IMR-90 (cell line): Measurements from ENCODE around the gene RAB28. TPM values are rescaled to one million over a fixed set of nuclear protein-coding genes. Genes with fewer than 3 reads are reported as not detected.
A peak's percentile ranks its signal among the peaks of the same experiment; 100 is the strongest.

Experiments used
- ATAC-seq: fragments of 200-7000 bp; cut with Tn5 transposase; 2 replicates; pipeline ENCODE4 v1.9.1; 2020; ENCODE audit warnings: low read depth, mild to moderate bottlenecking, moderate library complexity
- BruUV-seq: library from RNA; stranded (reverse); fragments of 400-500 nt; replicated peaks from 2 replicates; lab custom pipeline; 2021; lab: Mats Ljungman, UMichigan
- CTCF ChIA-PET: fragments of 300-600 bp; formaldehyde crosslinking; extraction: SDS; loops from one replicate; lab custom pipeline; 2021; ENCODE audit warnings: antibody characterized with exemption; lab: Yijun Ruan, JAX
- POLR2A ChIA-PET: fragments of 300-600 bp; sonication (Branson Sonifier 250); formaldehyde crosslinking; loops from one replicate; lab custom pipeline; 2022; ENCODE audit warnings: antibody characterized with exemption; ENCODE audit not compliant: unreplicated experiment; lab: Charles Lee
- DNase-seq: peaks from one replicate; pipeline ENCODE4 v3.0.0; 2013
- H2AFZ ChIP-seq: replicated peaks from 2 replicates; pipeline ENCODE3; 2013; ENCODE audit warnings: low read length, mild to moderate bottlenecking; ENCODE audit not compliant: poor library complexity
- H2AK5ac ChIP-seq: 2 replicates; pipeline ENCODE4 v1.6.1; 2013; ENCODE audit warnings: low read depth, low read length, inconsistent platforms
- H2AK9ac ChIP-seq: replicated peaks from 2 replicates; pipeline ENCODE3; 2013; ENCODE audit warnings: mild to moderate bottlenecking, low read depth, low read length, moderate library complexity; ENCODE audit not compliant: poor library complexity
- H2BK120ac ChIP-seq: 2 replicates; pipeline ENCODE4 v1.6.1; 2013; ENCODE audit warnings: low read depth, low read length, inconsistent platforms
- H2BK15ac ChIP-seq: 3 replicates; pipeline ENCODE4 v1.6.1; 2013; ENCODE audit warnings: low read depth, low read length, inconsistent platforms
- H2BK20ac ChIP-seq: 2 replicates; pipeline ENCODE4 v1.6.1; 2013; ENCODE audit warnings: low read depth, mild to moderate bottlenecking, inconsistent platforms, low read length, moderate library complexity
- H2BK5ac ChIP-seq: 2 replicates; pipeline ENCODE4 v1.6.1; 2013; ENCODE audit warnings: mild to moderate bottlenecking, low read depth, low read length, inconsistent platforms; ENCODE audit not compliant: poor library complexity, severe bottlenecking
- H3K14ac ChIP-seq: replicated peaks from 2 replicates; pipeline ENCODE4 v1.6.1; 2013; ENCODE audit warnings: low read depth, low read length, inconsistent platforms
- H3K18ac ChIP-seq: 2 replicates; pipeline ENCODE4 v1.6.1; 2013; ENCODE audit warnings: low read depth, low read length, control low read depth
- H3K23ac ChIP-seq: 2 replicates; pipeline ENCODE4 v1.6.1; 2013; ENCODE audit warnings: low read depth, low read length, inconsistent platforms
- H3K27ac ChIP-seq: 2 replicates; pipeline ENCODE4 v1.5.1; 2013; ENCODE audit warnings: mild to moderate bottlenecking, control low read depth, low read length; ENCODE audit not compliant: insufficient read depth
- H3K27me3 ChIP-seq: 2 replicates; pipeline ENCODE4 v1.6.1; 2013; ENCODE audit warnings: low read length; ENCODE audit not compliant: control insufficient read depth, insufficient read depth
- H3K36me3 ChIP-seq: 2 replicates; pipeline ENCODE4 v1.6.1; 2013; ENCODE audit warnings: low read length, mixed read lengths; ENCODE audit not compliant: control insufficient read depth, insufficient read depth
- H3K4ac ChIP-seq: 2 replicates; pipeline ENCODE4 v1.6.1; 2013; ENCODE audit warnings: low read depth, low read length, inconsistent platforms
- H3K4me1 ChIP-seq: 2 replicates; pipeline ENCODE4 v1.6.1; 2013; ENCODE audit warnings: low read length, mixed read lengths; ENCODE audit not compliant: control insufficient read depth, insufficient read depth
- H3K4me2 ChIP-seq: 2 replicates; pipeline ENCODE4 v1.6.1; 2013; ENCODE audit warnings: low read depth, mild to moderate bottlenecking, control low read depth, low read length, moderate library complexity
- H3K4me3 ChIP-seq: 2 replicates; pipeline ENCODE4 v1.5.1; 2013; ENCODE audit warnings: low read depth, mild to moderate bottlenecking, control low read depth, low read length, moderate library complexity; ENCODE audit not compliant: insufficient read depth
- H3K56ac ChIP-seq: 2 replicates; pipeline ENCODE4 v1.6.1; 2013; ENCODE audit warnings: low read length, inconsistent platforms; ENCODE audit not compliant: insufficient read depth; ENCODE audit errors: extremely low read depth
- H3K79me1 ChIP-seq, 2 experiments: 2 replicates each; pipeline ENCODE4 v1.6.1; 2013; ENCODE audit warnings: low read length in 2 of 2, inconsistent platforms in 1 of 2, low read depth in 1 of 2
- H3K9ac ChIP-seq: 2 replicates; pipeline ENCODE4 v1.6.1; 2013; ENCODE audit warnings: low read depth, low read length, control low read depth
- H3K9me1 ChIP-seq: 2 replicates; pipeline ENCODE4 v1.6.1; 2013; ENCODE audit warnings: low read length, inconsistent platforms; ENCODE audit not compliant: insufficient read depth
- H3K9me3 ChIP-seq: 2 replicates; pipeline ENCODE4 v1.6.1; 2013; ENCODE audit warnings: low read length; ENCODE audit not compliant: control insufficient read depth, insufficient read depth
- H4K20me1 ChIP-seq: 2 replicates; pipeline ENCODE4 v1.6.1; 2013; ENCODE audit warnings: low read length, inconsistent platforms; ENCODE audit not compliant: insufficient read depth
- H4K5ac ChIP-seq: 2 replicates; pipeline ENCODE4 v1.6.1; 2013; ENCODE audit warnings: mild to moderate bottlenecking, low read depth, low read length, control low read depth
- H4K8ac ChIP-seq, 2 experiments: 2 replicates each; pipeline ENCODE4 v1.6.1; 2013; ENCODE audit warnings: low read depth in 2 of 2, low read length in 2 of 2, control low read depth in 1 of 2, inconsistent platforms in 1 of 2
- H4K91ac ChIP-seq: 2 replicates; pipeline ENCODE4 v1.6.1; 2013; ENCODE audit warnings: low read depth, low read length, inconsistent platforms; ENCODE audit not compliant: insufficient read depth
- CEBPB ChIP-seq: IDR thresholded peaks from 2 replicates; pipeline ENCODE4 v1.6.1; 2012; ENCODE audit warnings: low read depth, low read length, improper control_type of control experiment
- MAFK ChIP-seq: IDR thresholded peaks from 2 replicates; pipeline ENCODE4 v1.6.1; 2012; ENCODE audit warnings: low read depth, low read length, improper control_type of control experiment
- WGBS, 2 experiments: methylation state at CpG; one replicate each; pipeline versions ENCODE4 v1.1.5 to v1.1.7; 2013; ENCODE audit warnings: missing lambda C conversion rate in 2 of 2; ENCODE audit not compliant: insufficient read length in 1 of 2; ENCODE audit errors: extremely low coverage in 2 of 2; 5-methylcytosine and 5-hydroxymethylcytosine counted together
- dilution Hi-C: fragments of 300-500 bp; cut with HindIII; formaldehyde crosslinking; loops from one replicate; pipeline ENCODE4 v1.14.3; 2018; ENCODE audit warnings: low sequenced_read_pairs; ENCODE audit not compliant: unreplicated experiment
- in situ Hi-C: fragments of 300-500 bp; cut with MboI; formaldehyde crosslinking; loops from 3 replicates; pipeline ENCODE4 v1.14.3; 2019; ENCODE audit warnings: low sequenced_read_pairs, inconsistent platforms, mixed read lengths
- intact Hi-C: fragments of 100-400 bp; cut with micrococcal nuclease; formaldehyde crosslinking; loops from 2 replicates; pipeline ENCODE4 v1.10.0; 2022
- polyA plus RNA-seq, 3 experiments: library from polyadenylated mRNA; depleted of rRNA; stranded (reverse); fragments of >200 nt; gene quantifications; 2 replicates each; pipeline ENCODE4 v1.2.3, GENCODE V29; 2012; ENCODE audit warnings: low replicate concordance in 1 of 3
- total RNA-seq: library from RNA; depleted of rRNA; stranded (reverse); fragments of >200 nt; gene quantifications from 2 replicates; pipeline ENCODE4 v1.2.3, GENCODE V29; 2012

RAB28 gene
- total and polyA plus RNA-seq, 2 of the 4 experiments (the other 2 are of a cell fraction), result 7.5 to 10.8 TPM

DNA sequence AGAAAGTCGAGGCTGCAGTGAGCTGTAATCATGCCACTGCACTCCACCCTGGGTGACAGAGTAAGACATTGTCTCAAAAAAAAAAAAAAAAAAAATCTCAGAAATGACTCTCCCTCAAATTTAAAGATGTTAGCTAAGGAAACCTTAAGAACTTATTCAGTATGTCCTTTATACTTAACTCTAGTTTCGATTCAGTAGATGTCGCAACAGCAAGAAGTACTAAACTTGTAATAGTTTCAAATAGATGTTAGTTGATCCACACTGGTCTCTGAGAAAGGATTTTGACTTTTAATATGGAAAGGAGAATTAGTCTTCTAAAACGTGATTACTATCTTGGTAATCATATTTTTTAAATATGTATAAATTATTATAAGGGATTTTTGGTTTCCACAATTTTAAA lies 30.6 kb upstream of the RAB28 start:
- no peaks in the 10 kb centered on the region for H4K20me1 ChIP-seq
- no peak overlapping the region for H2BK5ac ChIP-seq
- no peak overlapping the region for H4K8ac ChIP-seq
- no peak overlapping the region for H3K27ac ChIP-seq
- no peak overlapping the region for H2BK20ac ChIP-seq
- no peak overlapping the region for H3K14ac ChIP-seq
- ATAC-seq (no peak), DNase-seq (no peak)
- H2AFZ ChIP-seq, result no peak overlapping the region
- H3K36me3 ChIP-seq, result no peaks in the 10 kb centered on the region
- no peaks in the 10 kb centered on the region for H3K9me1 ChIP-seq
- H4K5ac ChIP-seq, result no peak overlapping the region
- H2AK5ac ChIP-seq, result no peak overlapping the region
- intact Hi-C loops, result loop anchor here (10.0 kb wide), 1 partner anchor 920 kb away; no protein-coding TSS in a partner anchor
- no TSS peak for BruUV-seq
- peaks cover 2% of the 10 kb centered on the region; the same call in 1 of the 2 replicates for H3K27me3 ChIP-seq
- H4K91ac ChIP-seq, result no peak overlapping the region
- in situ Hi-C loops, result no loop called here
- CTCF ChIA-PET, result interaction anchor here (1.4 kb wide), 1 partner anchor 11 kb away, joined by 5 read pairs; no protein-coding TSS in a partner anchor
- H3K18ac ChIP-seq, result no peak overlapping the region
- no peak overlapping the region for H3K9ac ChIP-seq
- H3K4me2 ChIP-seq, result no peak overlapping the region
- WGBS, 2 experiments, result no CpG with 5 or more reads among the region's 4 CpGs
- H3K4me3 ChIP-seq, result no peak overlapping the region
- POLR2A ChIA-PET, result no interaction called here
- H3K56ac ChIP-seq, result no peak overlapping the region
- H3K23ac ChIP-seq, result no peak overlapping the region
- no peaks in the 10 kb centered on the region for H3K79me1 ChIP-seq
- no peak overlapping the region for H2BK120ac ChIP-seq
- no peaks in the 10 kb centered on the region for H3K9me3 ChIP-seq
- no peak overlapping the region for H2AK9ac ChIP-seq
- no peak for TF ChIP-seq MAFK
- peak; percentile 68 for TF ChIP-seq CEBPB
- dilution Hi-C loops, result no loop called here
- no peak overlapping the region for H2BK15ac ChIP-seq
- H3K4ac ChIP-seq, result no peak overlapping the region
- H3K4me1 ChIP-seq, result no peaks in the 10 kb centered on the region
